ENCODE results near the gene COX6B1.
"Not testable (repeated sequence)": the region's sequence is repeated elsewhere in the genome, so short reads cannot be mapped to it uniquely, and the experiment has no call there.

COX6B1 gene

GRCh38 chr19:35636651-35637050, 11.5 kb upstream of the COX6B1 start:
- no peak for FAIRE-seq

GRCh38 chr19:35637165-35637564, 11.0 kb upstream of the COX6B1 start:
- FAIRE-seq = no peak

- FAIRE-seq = no peak
Measured at GRCh38 chr19:35639321-35639639, 8.8 kb upstream of the COX6B1 start.

GRCh38 chr19:35639863-35640262, 8.3 kb upstream of the COX6B1 start:
- FAIRE-seq = no peak

- FAIRE-seq = no peak
Measured at GRCh38 chr19:35641515-35642151, 6.5 kb upstream of the COX6B1 start, which contains the start of gene ETV2. ETV2 (plus strand) TSS chr19:35641745; CDS start chr19:35642461, 716 bp downstream.

- FAIRE-seq = no peak
Measured at GRCh38 chr19:35642312-35642711, 5.8 kb upstream of the COX6B1 start.

GRCh38 chr19:35642798-35643254, 5.3 kb upstream of the COX6B1 start:
- no peak for FAIRE-seq

- no peak for FAIRE-seq
Measured at GRCh38 chr19:35643255-35644205, 4.6 kb upstream of the COX6B1 start.

GRCh38 chr19:35644206-35644986, 3.7 kb upstream of the COX6B1 start:
- FAIRE-seq = peak; percentile 96

GRCh38 chr19:35644987-35645679, 3.0 kb upstream of the COX6B1 start:
- no peak for FAIRE-seq

- no peak for FAIRE-seq
Measured at GRCh38 chr19:35645680-35646511, 2.2 kb upstream of the COX6B1 start.

GRCh38 chr19:35650581-35650980, 2.5 kb downstream of the COX6B1 start:
- no peak for FAIRE-seq

GRCh38 chr19:35654828-35655227, 6.7 kb downstream of the COX6B1 start:
- not testable (repeated sequence) for FAIRE-seq

- no peak for FAIRE-seq
Measured at GRCh38 chr19:35655600-35655999, 7.5 kb downstream of the COX6B1 start.

GRCh38 chr19:35656700-35657099, 8.6 kb downstream of the COX6B1 start:
- FAIRE-seq = no peak

GRCh38 chr19:35657904-35658700, 10.0 kb downstream of the COX6B1 start:
- FAIRE-seq = no peak

GRCh38 chr19:35661995-35662340, 13.8 kb downstream of the COX6B1 start:
- FAIRE-seq = no peak

GRCh38 chr19:35663981-35664380, 15.9 kb downstream of the COX6B1 start:
- FAIRE-seq = no peak

GRCh38 chr19:35665157-35665556, 17.0 kb downstream of the COX6B1 start:
- no peak for FAIRE-seq

GRCh38 chr19:35665604-35666003, 17.5 kb downstream of the COX6B1 start:
- no peak for FAIRE-seq
